Endothelial cell (in vitro differentiated cells): Measurements from ENCODE around the gene MPG. TPM values are rescaled to one million over a fixed set of nuclear protein-coding genes. Genes with fewer than 3 reads are reported as not detected.

Source experiments
- DNase-seq: peaks from one replicate; pipeline ENCODE4 v3.0.0; 2021; ENCODE audit warnings: low spot score
- H3K27ac Mint-ChIP-seq: one replicate; pipeline ENCODE4 v1.8.0; 2021; ENCODE audit warnings: mixed read lengths, inconsistent platforms; ENCODE audit not compliant: unreplicated experiment
- H3K27me3 Mint-ChIP-seq: one replicate; pipeline ENCODE4 v1.8.0; 2021; ENCODE audit warnings: mild to moderate bottlenecking, moderate library complexity, mixed read lengths, inconsistent platforms; ENCODE audit not compliant: unreplicated experiment
- H3K36me3 Mint-ChIP-seq: one replicate; pipeline ENCODE4 v1.8.0; 2021; ENCODE audit warnings: mild to moderate bottlenecking, low read depth, mixed read lengths, inconsistent platforms; ENCODE audit not compliant: unreplicated experiment
- H3K4me1 Mint-ChIP-seq: one replicate; pipeline ENCODE4 v1.8.0; 2021; ENCODE audit warnings: mild to moderate bottlenecking, mixed read lengths, inconsistent platforms; ENCODE audit not compliant: unreplicated experiment
- H3K4me3 Mint-ChIP-seq: one replicate; pipeline ENCODE4 v1.8.0; 2021; ENCODE audit warnings: mild to moderate bottlenecking, mixed read lengths, inconsistent platforms; ENCODE audit not compliant: unreplicated experiment
- H3K9me3 Mint-ChIP-seq: one replicate; pipeline ENCODE4 v1.8.0; 2021; ENCODE audit warnings: mixed read lengths, inconsistent platforms; ENCODE audit not compliant: unreplicated experiment
- total RNA-seq: library from RNA; stranded (reverse); fragmentation: NEBNext Ultra II Directional; extraction: Animal tissue kit (Norgen Biotek cat#: 25700); gene quantifications from one replicate; pipeline ENCODE4 v1.2.1, GENCODE V29; 2021; ENCODE audit not compliant: unreplicated experiment
- TF ChIP-seq, protein P1 (sequence below): fragments of 200-600 bp; sonication (generic); IDR thresholded peaks from one replicate; pipeline ENCODE4 v1.5.0; 2021; ENCODE audit warnings: antibody characterized with exemption; ENCODE audit not compliant: unreplicated experiment

The MPG gene
- total RNA-seq, 1 donor from 2014 or later: 38.6 TPM

DNA sequence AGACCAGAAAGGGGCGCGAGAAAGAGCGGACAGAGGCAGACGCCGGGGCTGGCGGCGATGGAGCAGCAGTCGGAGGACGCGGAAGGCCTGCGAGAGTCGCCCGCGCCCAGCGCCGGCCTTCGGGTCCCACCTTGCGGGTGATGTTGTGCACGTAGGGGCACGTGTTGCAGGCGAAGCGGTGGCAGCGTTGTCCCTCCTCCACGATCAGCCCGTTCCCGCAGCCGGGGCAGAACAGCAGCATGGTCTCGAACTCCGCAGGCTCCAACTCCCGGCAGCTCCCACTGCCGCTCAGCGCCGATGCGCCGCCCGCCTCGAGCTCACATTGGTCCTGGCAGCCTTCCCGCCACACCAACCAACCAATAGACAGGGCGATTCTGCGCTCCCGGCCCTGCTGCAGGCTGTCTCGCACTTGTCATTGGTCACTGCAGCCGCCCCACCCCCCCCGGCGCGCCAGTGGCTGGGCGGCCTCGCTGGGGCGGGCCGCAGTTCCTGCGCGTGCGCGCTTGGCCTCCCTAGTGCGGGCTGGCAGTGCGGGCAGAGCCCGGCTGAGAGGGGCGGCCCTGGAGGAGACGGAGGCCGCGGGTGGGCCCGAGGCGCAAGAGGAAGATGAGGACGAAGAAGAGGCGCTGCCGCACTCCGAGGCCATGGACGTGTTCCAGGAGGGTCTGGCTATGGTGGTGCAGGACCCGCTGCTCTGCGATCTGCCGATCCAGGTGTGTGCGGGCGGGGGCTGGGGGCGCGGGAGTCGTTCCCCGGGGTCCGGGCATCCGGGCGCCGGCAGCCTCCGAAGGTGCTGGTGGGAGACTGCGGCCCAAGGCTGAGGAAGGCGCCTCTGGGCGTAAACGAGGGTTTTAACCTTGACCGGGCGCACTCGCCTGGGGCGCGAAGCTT is 24.4 kb upstream of the MPG start, which contains the start of the genes POLR3K and SNRNP25:
Gene POLR3K, minus strand, starts transcription at position 263 of the 891 bp plus-strand sequence. Its CDS starts 22 bp downstream, at position 241.
Gene SNRNP25, plus strand, starts transcription at position 483 of the 891 bp plus-strand sequence. Its CDS starts 189 bp downstream, at position 672.
- peaks cover 21% of the 10 kb centered on the region for H3K36me3 Mint-ChIP-seq
- H3K9me3 Mint-ChIP-seq: peaks cover 3% of the 10 kb centered on the region
- TF ChIP-seq, protein P1, sequence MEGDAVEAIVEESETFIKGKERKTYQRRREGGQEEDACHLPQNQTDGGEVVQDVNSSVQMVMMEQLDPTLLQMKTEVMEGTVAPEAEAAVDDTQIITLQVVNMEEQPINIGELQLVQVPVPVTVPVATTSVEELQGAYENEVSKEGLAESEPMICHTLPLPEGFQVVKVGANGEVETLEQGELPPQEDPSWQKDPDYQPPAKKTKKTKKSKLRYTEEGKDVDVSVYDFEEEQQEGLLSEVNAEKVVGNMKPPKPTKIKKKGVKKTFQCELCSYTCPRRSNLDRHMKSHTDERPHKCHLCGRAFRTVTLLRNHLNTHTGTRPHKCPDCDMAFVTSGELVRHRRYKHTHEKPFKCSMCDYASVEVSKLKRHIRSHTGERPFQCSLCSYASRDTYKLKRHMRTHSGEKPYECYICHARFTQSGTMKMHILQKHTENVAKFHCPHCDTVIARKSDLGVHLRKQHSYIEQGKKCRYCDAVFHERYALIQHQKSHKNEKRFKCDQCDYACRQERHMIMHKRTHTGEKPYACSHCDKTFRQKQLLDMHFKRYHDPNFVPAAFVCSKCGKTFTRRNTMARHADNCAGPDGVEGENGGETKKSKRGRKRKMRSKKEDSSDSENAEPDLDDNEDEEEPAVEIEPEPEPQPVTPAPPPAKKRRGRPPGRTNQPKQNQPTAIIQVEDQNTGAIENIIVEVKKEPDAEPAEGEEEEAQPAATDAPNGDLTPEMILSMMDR: no peak
- H3K4me3 Mint-ChIP-seq: peak within 1 kb of the TSS; percentile 95
- H3K27ac Mint-ChIP-seq: peak within 1 kb of the TSS; percentile 85
- H3K4me1 Mint-ChIP-seq: peaks cover 8% of the 10 kb centered on the region
- peak; percentile 98 for DNase-seq
- peaks cover 13% of the 10 kb centered on the region for H3K27me3 Mint-ChIP-seq

DNA sequence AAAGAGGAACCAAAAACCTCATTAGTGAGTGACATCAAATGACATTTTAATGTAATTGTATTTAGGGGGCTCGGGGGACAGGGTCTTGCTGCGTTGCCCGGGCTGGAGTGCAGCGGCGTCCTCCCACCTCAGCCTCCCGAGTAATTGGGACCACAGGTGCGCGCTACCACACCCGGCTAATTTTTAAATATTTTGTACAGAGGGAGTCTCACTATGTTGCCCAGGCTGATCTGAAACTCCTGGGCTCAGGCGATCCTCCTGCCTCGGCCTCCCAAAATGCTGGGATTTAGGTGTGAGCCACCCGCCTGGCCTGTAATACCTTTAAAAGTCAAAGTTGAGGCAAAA is 23.8 kb upstream of the MPG start:
- Mint-ChIP-seq H3K36me3 (peaks cover 26% of the 10 kb centered on the region), H3K27ac (no peak overlapping the region)

DNA sequence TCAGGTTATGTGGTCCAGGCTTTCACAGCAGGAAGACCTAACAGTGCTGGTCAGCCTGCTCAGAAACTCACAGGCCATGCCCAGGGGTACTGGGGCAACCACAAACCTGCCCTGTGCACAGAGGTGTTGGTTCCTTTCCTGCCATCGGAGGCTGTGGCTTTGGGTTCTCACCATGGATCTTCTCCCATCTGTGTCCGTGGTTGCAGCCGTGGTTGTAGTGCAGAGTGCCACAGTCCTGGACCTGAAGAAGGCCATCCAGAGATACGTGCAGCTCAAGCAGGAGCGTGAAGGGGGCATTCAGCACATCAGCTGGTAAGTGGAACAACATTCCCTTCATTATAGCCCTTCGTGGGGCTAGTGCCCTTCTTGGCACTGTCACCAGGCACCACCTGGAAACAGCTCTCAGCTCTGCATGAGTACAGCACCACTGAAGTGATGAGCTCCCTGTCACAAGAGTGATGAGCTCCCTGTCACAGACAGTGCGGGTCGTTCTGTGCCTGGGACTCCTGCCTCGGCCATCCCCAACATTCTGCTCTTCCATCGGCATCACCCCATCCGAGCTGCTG is 22.4 kb upstream of the MPG start:
- H3K4me3 Mint-ChIP-seq: no peak overlapping the region
- TF ChIP-seq, protein P1: no peak
- H3K4me1 Mint-ChIP-seq: peaks cover 8% of the 10 kb centered on the region
- H3K9me3 Mint-ChIP-seq: peaks cover 3% of the 10 kb centered on the region
- H3K27ac Mint-ChIP-seq: no peak overlapping the region
- H3K27me3 Mint-ChIP-seq: peaks cover 16% of the 10 kb centered on the region
- DNase-seq: no peak
- peaks cover 35% of the 10 kb centered on the region for H3K36me3 Mint-ChIP-seq

More for the DNA sequence above, 23.8 kb upstream of the MPG start:
- H3K27me3 Mint-ChIP-seq: peaks cover 13% of the 10 kb centered on the region
- peaks cover 3% of the 10 kb centered on the region for H3K9me3 Mint-ChIP-seq
- no peak for DNase-seq
- H3K4me1 Mint-ChIP-seq: peaks cover 8% of the 10 kb centered on the region
- H3K4me3 Mint-ChIP-seq: peak overlapping the region; percentile 95
- TF ChIP-seq, protein P1: no peak

DNA sequence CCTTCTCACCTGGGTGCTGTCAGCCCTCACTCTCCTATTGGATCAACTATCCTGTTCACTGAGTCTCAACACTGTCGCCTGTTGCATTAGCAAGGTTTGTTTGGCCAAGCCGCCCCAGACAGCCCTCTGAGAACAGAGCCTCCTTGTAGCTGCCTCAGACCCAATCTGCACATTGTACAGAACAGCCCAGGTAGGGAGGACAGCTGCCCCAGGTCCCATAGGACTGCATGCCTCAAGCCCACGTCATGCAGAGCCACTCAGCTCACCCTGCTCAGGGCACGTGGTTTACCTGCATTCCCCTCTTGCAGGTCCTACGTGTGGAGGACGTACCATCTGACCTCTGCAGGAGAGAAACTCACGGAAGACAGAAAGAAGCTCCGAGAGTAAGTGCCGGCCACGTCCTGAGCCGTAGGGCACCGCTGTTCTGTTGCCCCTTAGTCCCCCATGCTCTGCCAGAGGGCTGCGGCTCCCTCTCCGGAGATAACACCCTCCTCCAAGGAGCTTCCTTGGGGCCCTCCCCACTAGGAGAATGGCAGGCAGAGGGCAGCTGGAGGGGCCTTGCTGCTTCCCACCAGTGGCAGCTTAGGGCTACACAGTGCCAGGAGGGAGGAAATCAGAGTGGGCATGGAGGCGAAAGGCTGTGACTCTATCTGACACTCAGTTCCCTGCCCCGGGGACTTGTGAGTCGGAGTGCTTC is 21.6 kb upstream of the MPG start:
- Mint-ChIP-seq H3K27ac (no peak overlapping the region), H3K27me3 (peaks cover 17% of the 10 kb centered on the region), H3K9me3 (peaks cover 3% of the 10 kb centered on the region), H3K4me3 (no peak overlapping the region), H3K4me1 (peaks cover 8% of the 10 kb centered on the region), H3K36me3 (peaks cover 37% of the 10 kb centered on the region)
- DNase-seq: no peak
- TF ChIP-seq, protein P1: no peak
